ENCODE measurements around the gene SORCS2.

Gene SORCS2

DNA sequence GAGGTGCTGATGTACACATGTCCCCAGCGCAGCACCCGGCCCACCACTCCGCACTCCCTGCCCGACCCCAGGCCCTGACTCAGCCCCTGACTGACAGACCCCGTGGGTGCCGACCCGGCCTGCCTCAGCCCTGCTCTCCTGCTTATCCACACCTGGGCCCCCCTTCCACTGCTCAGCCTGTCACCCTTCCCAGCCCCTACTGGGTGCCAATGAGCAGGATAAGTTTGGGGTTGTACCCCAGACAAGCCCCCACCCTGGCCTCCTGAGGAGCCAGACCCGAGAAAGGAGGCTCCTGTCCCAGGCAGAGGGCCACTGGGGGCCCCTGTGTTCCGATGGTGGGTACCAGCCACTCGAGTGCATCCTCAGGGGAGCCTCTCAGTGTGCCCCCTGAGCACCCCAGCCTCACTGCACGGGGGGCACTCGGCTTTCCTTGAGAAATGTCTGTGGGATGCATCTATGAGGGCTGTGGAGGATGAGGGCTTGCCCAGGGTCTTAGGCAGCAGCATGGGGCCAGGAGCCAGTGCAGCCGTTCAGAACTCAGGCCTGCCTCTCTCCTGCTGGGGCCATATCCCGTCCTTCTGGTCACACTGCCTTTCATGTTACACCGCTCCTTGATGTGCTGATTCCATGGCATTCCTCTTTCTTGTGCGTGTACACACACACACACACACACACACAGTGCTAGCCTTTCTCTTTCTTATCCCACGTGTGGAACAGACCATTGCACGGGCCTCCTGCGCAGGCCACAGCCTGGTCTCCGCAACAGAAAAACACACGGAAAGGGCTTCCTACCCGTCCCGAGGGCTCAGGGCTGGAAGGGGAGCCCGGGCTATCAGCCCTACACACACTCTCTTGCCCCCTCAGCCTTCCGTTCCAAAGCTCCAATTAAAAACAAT lies 462.5 kb downstream of the SORCS2 start:
- no peak for DNase-seq (ENCODE audit: extremely low spot score)
- CTCF ChIA-PET: no interaction called here
- POLR2A ChIA-PET: no interaction called here
- TF ChIP-seq CTCF (IDR thresholded peaks at IDR 0.05; ENCODE audit: control extremely low read depth, extremely low read depth, low read depth, missing control alignments): no peak

- CTCF ChIA-PET: no interaction called here
- DNase-seq (ENCODE audit: extremely low spot score): no peak
- TF ChIP-seq CTCF (IDR thresholded peaks at IDR 0.05; ENCODE audit: control extremely low read depth, extremely low read depth, low read depth, missing control alignments): no peak
- POLR2A ChIA-PET: no interaction called here
Measured at GRCh38 chr4:7655511-7656243, 463.3 kb downstream of the SORCS2 start.

GRCh38 chr4:7656244-7656800 lies 464.0 kb downstream of the SORCS2 start:
- POLR2A ChIA-PET: no interaction called here
- no peak for TF ChIP-seq CTCF (IDR thresholded peaks at IDR 0.05; ENCODE audit: control extremely low read depth, extremely low read depth, low read depth, missing control alignments)
- no peak for DNase-seq (ENCODE audit: extremely low spot score)
- CTCF ChIA-PET: no interaction called here

- CTCF ChIA-PET: no interaction called here
- POLR2A ChIA-PET: no interaction called here
- DNase-seq (ENCODE audit: extremely low spot score): no peak
- TF ChIP-seq CTCF (IDR thresholded peaks at IDR 0.05; ENCODE audit: control extremely low read depth, extremely low read depth, low read depth, missing control alignments): no peak
Measured at GRCh38 chr4:7657545-7658297, 465.4 kb downstream of the SORCS2 start.

- DNase-seq (ENCODE audit: extremely low spot score): no peak
- TF ChIP-seq CTCF (IDR thresholded peaks at IDR 0.05; ENCODE audit: control extremely low read depth, extremely low read depth, low read depth, missing control alignments): no peak
- CTCF ChIA-PET: no interaction called here
- POLR2A ChIA-PET: no interaction called here
Measured at GRCh38 chr4:7658341-7659204, 466.2 kb downstream of the SORCS2 start.

Data from GM10248 (cell line).